Measurements from ENCODE around the gene DEFB123.
"Not testable (repeated sequence)": the region's sequence is repeated elsewhere in the genome, so short reads cannot be mapped to it uniquely, and the experiment has no call there.

DEFB123 gene

DNA sequence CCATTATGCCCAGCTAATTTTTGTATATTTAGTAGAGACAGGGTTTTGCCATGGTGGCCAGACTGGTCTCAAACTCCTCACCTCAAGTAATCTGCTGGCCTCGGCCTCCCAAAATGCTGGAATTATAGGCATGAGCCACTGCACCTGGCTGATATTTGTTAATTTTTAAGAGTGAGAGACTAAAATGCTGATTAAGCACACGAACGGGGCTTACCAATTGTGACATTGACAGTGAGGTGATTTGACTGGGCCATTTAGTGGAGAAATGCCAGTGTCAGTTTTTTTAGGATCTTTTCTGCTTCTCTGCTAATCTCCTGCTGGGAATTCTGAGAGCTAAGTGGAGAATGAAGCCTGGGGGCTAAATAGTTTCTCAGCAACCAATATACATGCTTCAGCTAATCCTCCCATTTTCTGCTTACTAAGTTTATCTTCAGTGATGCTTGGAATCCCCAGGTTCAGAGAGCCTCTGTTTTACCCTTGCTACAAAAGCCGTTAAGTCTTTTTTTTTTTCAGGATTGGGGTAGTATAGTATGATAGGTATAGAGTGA is 9.8 kb upstream of the DEFB123 start:
- Histone ChIP-seq H3K9ac (ENCODE audit: low read length) (no peak overlapping the region), H3K27me3 (ENCODE audit: control insufficient read depth, insufficient read depth, low read length) (no peaks in the 10 kb centered on the region), H3K9me3 (ENCODE audit: control insufficient read depth, low read depth, low read length) (peaks cover 30% of the 10 kb centered on the region), H3K36me3 (ENCODE audit: control insufficient read depth, low read depth, low read length) (no peaks in the 10 kb centered on the region), H3K27ac (ENCODE audit: low read length) (no peak overlapping the region), H3K4me3 (ENCODE audit: low read length) (no peak overlapping the region), H3K4me1 (ENCODE audit: control insufficient read depth, low read depth, low read length) (no peaks in the 10 kb centered on the region)

DNA sequence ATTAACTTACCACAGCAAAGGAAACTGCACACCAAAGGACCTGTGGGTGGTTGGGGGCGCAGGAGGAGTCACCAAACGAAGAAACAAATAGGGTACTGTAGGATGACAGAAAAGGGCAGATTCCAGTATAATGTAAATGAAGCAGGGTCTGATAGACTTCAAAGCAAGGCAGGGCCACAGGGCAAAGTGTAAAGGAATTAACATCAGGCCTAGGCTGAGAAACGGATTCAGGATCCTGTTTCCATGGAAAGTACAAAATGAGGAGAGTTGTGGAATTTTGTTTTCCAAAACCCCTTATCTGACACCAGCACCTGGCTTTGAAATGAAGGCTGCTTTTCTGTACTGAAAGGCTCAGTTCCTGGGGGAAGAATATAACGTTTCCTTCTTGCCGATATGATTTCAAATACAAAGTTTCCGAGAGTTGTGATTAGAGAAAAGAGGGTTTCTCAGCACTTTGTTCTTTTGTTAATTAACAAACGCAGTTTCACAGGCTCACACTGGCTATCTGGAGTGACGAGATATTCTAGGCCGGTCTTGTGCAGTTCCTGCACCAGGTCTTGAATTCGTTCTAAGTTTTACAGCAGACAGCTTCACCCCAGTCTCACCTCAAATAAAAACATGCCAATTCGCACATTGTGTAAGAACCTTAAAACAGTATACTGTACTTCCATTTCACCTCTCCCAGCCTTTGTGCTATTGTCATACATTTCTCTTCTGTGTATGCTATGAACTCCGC is 5.8 kb downstream of the DEFB123 start:
- H3K4me1 ChIP-seq (ENCODE audit: control insufficient read depth, low read depth, low read length), result no peaks in the 10 kb centered on the region
- peaks cover 49% of the 10 kb centered on the region for H3K9me3 ChIP-seq (ENCODE audit: control insufficient read depth, low read depth, low read length)
- H3K9ac ChIP-seq (ENCODE audit: low read length), result no peak overlapping the region
- no peak overlapping the region for H3K4me3 ChIP-seq (ENCODE audit: low read length)
- H3K27me3 ChIP-seq (ENCODE audit: control insufficient read depth, insufficient read depth, low read length), result no peaks in the 10 kb centered on the region
- H3K27ac ChIP-seq (ENCODE audit: low read length), result no peak overlapping the region
- H3K36me3 ChIP-seq (ENCODE audit: control insufficient read depth, low read depth, low read length), result no peaks in the 10 kb centered on the region

DNA sequence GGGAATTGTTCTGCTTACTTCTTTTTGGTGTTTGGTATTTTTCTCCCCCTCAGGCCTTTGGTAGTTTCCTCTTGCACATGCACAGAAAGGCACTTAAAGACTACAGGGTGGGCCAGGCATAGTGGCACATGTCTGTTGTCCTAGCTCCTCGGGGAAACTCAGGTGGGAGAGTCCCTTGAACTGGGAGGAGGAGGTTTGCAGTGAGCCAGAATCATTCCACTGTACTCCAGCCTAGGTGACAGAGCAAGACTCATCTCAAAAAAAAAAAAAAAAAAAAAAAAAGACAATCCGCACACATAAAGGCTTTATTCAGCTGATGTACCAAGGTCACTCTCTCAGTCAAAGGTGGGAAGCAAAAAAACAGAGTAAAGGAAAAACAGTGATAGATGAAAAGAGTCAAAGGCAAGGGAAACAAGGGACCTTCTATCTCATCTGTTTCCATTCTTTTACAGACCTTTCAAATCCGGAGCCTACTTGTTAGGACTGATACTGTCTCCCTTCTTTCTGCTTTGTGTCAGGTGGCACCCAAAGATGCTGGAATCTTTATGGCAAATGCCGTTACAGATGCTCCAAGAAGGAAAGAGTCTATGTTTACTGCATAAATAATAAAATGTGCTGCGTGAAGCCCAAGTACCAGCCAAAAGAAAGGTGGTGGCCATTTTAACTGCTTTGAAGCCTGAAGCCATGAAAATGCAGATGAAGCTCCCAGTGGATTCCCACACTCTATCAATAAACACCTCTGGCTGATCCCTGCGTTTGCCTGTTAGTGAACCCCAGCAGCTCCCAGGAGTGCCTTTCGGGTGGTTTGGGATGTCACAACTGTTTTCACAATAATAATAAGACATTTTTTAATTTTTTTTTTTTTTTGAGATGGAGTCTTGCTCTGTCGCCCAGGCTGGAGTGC is 9.3 kb downstream of the DEFB123 start:
- H3K9ac ChIP-seq (ENCODE audit: low read length), result no peak overlapping the region
- H3K27ac ChIP-seq (ENCODE audit: low read length), result no peak overlapping the region
- no peaks in the 10 kb centered on the region for H3K27me3 ChIP-seq (ENCODE audit: control insufficient read depth, insufficient read depth, low read length)
- no peaks in the 10 kb centered on the region for H3K4me1 ChIP-seq (ENCODE audit: control insufficient read depth, low read depth, low read length)
- H3K36me3 ChIP-seq (ENCODE audit: control insufficient read depth, low read depth, low read length), result no peaks in the 10 kb centered on the region
- H3K9me3 ChIP-seq (ENCODE audit: control insufficient read depth, low read depth, low read length), result peaks cover 42% of the 10 kb centered on the region
- H3K4me3 ChIP-seq (ENCODE audit: low read length), result no peak overlapping the region

DNA sequence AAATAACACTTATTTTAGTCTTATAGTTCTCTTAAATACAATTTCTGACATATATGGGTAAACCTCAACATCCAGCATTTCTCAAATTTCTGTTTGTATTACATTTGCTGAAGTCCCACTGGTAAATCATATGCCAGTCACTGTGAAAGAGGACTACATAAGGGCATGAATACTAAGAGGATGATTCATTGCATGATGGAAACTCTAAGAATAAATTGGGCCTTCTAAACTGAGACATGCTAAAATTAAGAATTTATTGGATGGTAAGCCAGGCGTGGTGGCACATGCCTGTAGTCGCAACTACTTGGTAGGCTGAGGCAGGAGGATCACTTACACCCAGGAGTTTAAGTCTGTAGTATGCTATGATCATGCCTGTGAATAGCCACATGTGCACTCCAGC is 12.1 kb downstream of the DEFB123 start:
- no peaks in the 10 kb centered on the region for H3K27me3 ChIP-seq (ENCODE audit: control insufficient read depth, insufficient read depth, low read length)
- H3K36me3 ChIP-seq (ENCODE audit: control insufficient read depth, low read depth, low read length), result no peaks in the 10 kb centered on the region
- H3K27ac ChIP-seq (ENCODE audit: low read length), result no peak overlapping the region

DNA sequence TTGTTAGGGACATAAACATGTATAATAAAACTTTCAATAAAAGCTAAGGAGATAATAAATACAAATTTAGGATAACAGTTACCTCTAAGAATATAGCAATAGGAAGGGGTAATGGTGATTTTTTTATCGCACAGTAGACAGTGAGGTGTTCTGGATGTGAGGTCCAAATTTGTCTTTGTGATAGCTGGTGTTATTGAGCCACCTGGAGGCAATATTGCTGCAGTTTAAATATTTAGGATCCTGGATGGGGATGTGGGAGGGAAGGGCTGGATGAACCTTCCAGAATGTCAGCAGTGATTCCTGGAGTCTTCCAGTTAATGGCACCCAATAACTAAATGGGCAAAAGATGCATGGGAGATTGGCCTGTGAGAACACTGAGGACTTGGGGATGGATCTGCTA is 13.9 kb downstream of the DEFB123 start:
- H3K4me3 ChIP-seq (ENCODE audit: low read length), result no peak overlapping the region
- no peaks in the 10 kb centered on the region for H3K27me3 ChIP-seq (ENCODE audit: control insufficient read depth, insufficient read depth, low read length)
- H3K36me3 ChIP-seq (ENCODE audit: control insufficient read depth, low read depth, low read length), result no peaks in the 10 kb centered on the region
- H3K4me1 ChIP-seq (ENCODE audit: control insufficient read depth, low read depth, low read length), result no peaks in the 10 kb centered on the region
- H3K9ac ChIP-seq (ENCODE audit: low read length), result no peak overlapping the region
- H3K27ac ChIP-seq (ENCODE audit: low read length), result no peak overlapping the region
- peaks cover 23% of the 10 kb centered on the region for H3K9me3 ChIP-seq (ENCODE audit: control insufficient read depth, low read depth, low read length)

More for the DNA sequence above, 12.1 kb downstream of the DEFB123 start:
- H3K9ac ChIP-seq (ENCODE audit: low read length), result no peak overlapping the region
- no peaks in the 10 kb centered on the region for H3K4me1 ChIP-seq (ENCODE audit: control insufficient read depth, low read depth, low read length)
- peaks cover 28% of the 10 kb centered on the region for H3K9me3 ChIP-seq (ENCODE audit: control insufficient read depth, low read depth, low read length)
- H3K4me3 ChIP-seq (ENCODE audit: low read length), result no peak overlapping the region

DNA sequence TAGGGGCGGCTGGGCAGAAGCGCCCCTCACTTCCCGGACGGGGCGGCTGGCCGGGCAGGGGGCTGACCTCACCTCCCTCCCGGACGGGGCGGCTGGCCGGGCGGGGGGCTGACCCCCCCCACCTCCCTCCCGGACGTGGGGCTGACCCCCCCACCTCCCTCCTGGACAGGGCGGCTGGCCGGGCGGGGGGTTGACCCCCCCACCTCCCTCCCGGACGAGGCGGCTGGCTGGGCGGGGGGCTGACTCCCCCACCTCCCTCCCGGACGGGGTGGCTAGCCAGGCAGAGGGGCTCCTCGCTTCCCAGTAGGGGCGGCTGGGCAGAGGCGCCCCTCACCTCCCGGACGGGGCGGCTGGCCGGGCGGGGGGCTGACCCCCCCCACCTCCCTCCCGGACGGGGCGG is 30.5 kb downstream of the DEFB123 start:
- H3K4me1 ChIP-seq (ENCODE audit: control insufficient read depth, low read depth, low read length); H3K9ac ChIP-seq (ENCODE audit: low read length); H3K4me3 ChIP-seq (ENCODE audit: low read length); H3K9me3 ChIP-seq (ENCODE audit: control insufficient read depth, low read depth, low read length); H3K36me3 ChIP-seq (ENCODE audit: control insufficient read depth, low read depth, low read length); H3K27ac ChIP-seq (ENCODE audit: low read length): not testable (repeated sequence)
- peaks cover 19% of the 10 kb centered on the region for H3K27me3 ChIP-seq (ENCODE audit: control insufficient read depth, insufficient read depth, low read length)

DNA sequence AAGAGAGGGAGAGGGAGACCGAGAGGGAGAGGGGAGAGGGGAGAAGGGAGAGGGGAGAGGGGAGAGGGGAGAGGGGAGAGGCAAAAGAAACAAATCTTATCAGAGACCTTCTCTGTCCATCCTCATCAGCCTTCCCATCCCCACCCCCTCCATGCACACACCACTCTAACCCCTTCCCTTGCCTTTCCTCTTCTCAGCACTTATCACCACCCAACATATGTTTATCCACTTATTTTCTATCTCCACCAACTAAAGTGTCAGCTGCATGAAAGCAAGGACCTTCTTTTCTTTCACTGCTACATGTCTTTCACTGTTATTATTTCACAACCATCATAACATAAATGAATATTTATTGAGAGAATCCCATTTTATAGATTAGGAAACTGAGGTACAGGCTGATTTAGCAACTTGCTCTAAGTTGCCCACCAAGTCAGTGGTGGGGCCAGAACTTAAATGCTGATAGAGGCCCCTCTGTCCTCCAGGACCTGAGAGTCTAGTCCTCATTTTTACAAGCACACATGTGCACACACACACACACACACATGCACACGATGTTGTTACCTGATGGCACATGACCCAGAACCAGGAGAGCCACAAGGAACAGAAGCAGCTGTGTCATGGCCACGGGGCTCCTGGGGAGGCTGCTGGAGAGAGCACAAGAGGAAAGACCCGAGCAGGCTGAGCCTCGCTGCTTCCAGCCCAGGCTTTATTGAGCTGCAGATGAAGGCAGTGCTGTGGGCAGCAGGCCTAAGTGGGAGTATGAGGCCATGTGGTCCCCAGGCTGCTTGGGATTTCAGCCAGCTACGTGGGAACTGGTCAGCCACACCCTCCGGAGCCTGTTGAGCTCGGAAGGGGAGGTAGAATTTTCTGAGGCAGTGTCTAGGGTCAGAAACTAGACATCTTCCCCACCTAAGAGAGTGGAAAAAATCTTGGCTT is 32.2 kb downstream of the DEFB123 start:
- Histone ChIP-seq H3K27me3 (ENCODE audit: control insufficient read depth, insufficient read depth, low read length) (peaks cover 35% of the 10 kb centered on the region), H3K9ac (ENCODE audit: low read length) (no peak overlapping the region), H3K4me1 (ENCODE audit: control insufficient read depth, low read depth, low read length) (no peaks in the 10 kb centered on the region), H3K27ac (ENCODE audit: low read length) (no peak overlapping the region), H3K9me3 (ENCODE audit: control insufficient read depth, low read depth, low read length) (no peaks in the 10 kb centered on the region), H3K4me3 (ENCODE audit: low read length) (no peak overlapping the region), H3K36me3 (ENCODE audit: control insufficient read depth, low read depth, low read length) (no peaks in the 10 kb centered on the region)

DNA sequence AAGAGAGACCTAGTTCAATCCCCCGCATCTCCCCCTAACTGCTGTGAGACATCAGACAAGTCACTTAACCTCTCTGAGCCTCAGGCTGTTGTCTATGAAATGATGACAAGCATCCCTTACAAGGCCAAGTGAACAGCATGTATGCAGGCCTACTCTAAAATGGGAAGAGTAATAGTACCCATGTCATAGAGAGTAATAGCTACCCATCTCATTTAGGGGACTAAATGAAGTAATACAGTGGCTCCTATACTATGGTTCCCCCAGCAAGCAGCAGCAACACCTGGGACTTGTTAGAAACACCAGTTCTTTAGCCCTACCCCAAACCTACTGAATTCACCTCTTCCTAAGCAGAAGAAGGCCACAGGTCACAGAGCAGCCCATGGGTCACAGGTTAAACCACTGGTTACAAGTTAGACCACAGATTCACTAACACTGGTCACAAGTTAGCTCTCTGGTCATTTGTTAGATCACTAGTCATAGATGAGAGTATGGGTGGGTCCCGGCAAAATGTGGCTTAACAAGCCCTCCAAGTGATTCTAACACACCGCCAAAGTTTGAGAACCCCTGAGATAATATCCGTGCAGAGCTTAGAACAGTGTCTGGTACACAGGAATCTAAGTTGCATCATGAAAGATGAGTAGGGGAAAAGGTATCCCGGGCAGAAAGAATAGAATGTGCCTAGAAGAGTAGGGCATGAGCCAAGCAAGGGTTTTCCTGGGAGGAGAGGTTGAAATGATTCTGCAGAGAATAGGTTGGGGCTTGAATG is 33.1 kb downstream of the DEFB123 start:
- H3K9ac ChIP-seq (ENCODE audit: low read length), result no peak overlapping the region
- H3K9me3 ChIP-seq (ENCODE audit: control insufficient read depth, low read depth, low read length), result no peaks in the 10 kb centered on the region
- H3K27me3 ChIP-seq (ENCODE audit: control insufficient read depth, insufficient read depth, low read length), result peaks cover 37% of the 10 kb centered on the region
- no peak overlapping the region for H3K4me3 ChIP-seq (ENCODE audit: low read length)
- no peaks in the 10 kb centered on the region for H3K36me3 ChIP-seq (ENCODE audit: control insufficient read depth, low read depth, low read length)
- H3K4me1 ChIP-seq (ENCODE audit: control insufficient read depth, low read depth, low read length), result no peaks in the 10 kb centered on the region
- no peak overlapping the region for H3K27ac ChIP-seq (ENCODE audit: low read length)

DNA sequence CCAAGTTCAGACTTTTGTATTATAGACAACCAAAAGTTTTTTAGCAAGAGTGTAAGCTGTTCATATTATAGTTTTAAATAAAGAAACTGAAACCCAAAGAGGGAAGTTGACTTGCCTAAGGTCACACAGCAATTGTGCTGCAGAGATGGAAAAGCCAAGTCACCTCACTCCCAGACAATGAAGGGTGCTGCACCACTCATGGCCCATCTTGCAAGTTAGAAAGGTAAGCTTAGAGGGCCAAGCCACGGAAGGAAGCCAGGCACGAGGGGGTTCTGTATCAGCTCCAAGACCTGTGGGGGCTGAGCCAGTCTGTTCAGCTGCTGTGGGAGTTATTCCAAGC is 33.6 kb downstream of the DEFB123 start:
- Histone ChIP-seq H3K9me3 (ENCODE audit: control insufficient read depth, low read depth, low read length) (no peaks in the 10 kb centered on the region), H3K36me3 (ENCODE audit: control insufficient read depth, low read depth, low read length) (no peaks in the 10 kb centered on the region), H3K9ac (ENCODE audit: low read length) (no peak overlapping the region), H3K27ac (ENCODE audit: low read length) (no peak overlapping the region), H3K4me1 (ENCODE audit: control insufficient read depth, low read depth, low read length) (no peaks in the 10 kb centered on the region), H3K27me3 (ENCODE audit: control insufficient read depth, insufficient read depth, low read length) (peaks cover 37% of the 10 kb centered on the region), H3K4me3 (ENCODE audit: low read length) (no peak overlapping the region)

DNA sequence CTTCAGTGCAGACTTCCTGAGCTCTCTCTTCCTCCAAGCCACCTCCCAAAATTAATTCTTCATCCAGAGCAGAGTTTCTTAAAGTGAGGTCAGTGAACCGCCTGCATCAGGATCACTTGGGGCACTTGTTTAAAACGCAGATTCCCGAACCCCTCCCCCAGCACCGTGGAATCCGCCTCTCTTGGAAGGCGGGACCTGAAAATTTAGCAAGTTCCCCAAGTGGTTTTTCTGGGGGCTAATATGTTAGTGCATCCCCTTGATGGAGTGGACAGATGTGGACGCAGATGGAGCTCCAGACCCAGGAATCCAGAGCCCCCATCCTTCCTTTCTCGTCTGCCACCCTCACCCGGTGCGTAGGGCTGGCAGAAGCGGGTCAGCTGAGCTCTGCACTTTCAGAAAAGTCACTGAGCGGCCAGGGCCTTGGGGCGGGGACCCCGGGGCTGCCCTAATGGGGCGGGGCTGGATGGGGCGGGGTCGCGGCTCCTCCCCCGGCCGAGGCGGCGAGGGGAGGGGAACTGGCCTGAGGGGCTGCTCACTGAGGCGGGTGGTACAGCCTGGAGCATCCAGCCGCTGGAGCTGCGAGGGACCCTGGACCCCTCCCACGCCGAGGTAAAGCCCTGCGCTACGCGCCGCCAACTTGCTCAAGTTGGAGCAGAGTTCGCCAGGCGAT is 34.5 kb downstream of the DEFB123 start, which contains the start of the genes DEFB124 and REM1:
TSS of gene DEFB124 (minus strand) at position 370 of the 670 bp plus-strand sequence. CDS start 2,114 bp downstream, outside the sequence.
TSS of gene REM1 (plus strand) at position 531 of the 670 bp plus-strand sequence. CDS start 1,158 bp downstream, outside the sequence.
- Histone ChIP-seq H3K9me3 (ENCODE audit: control insufficient read depth, low read depth, low read length) (no peaks in the 10 kb centered on the region), H3K9ac (ENCODE audit: low read length) (no peak within 1 kb of the TSS), H3K4me3 (ENCODE audit: low read length) (peak within 1 kb of the TSS; percentile 49), H3K4me1 (ENCODE audit: control insufficient read depth, low read depth, low read length) (no peaks in the 10 kb centered on the region), H3K27me3 (ENCODE audit: control insufficient read depth, insufficient read depth, low read length) (peaks cover 37% of the 10 kb centered on the region), H3K36me3 (ENCODE audit: control insufficient read depth, low read depth, low read length) (no peaks in the 10 kb centered on the region), H3K27ac (ENCODE audit: low read length) (no peak within 1 kb of the TSS)
